K562 (cell line): ENCODE data around the gene ENTPD5. TPM values are rescaled to one million over a fixed set of nuclear protein-coding genes. Genes with fewer than 3 reads are reported as not detected.

Source experiments
- BACH1 ChIP-seq: fragments of 200-800 bp; sonication (Bioruptor generic); IDR thresholded peaks from 2 replicates; pipeline ENCODE4 v1.6.1; 2016; ENCODE audit warnings: missing genetic modification characterization, missing compliant biosample characterization
- CCNT2 ChIP-seq: IDR thresholded peaks from 2 replicates; pipeline ENCODE4 v1.6.1; 2011; ENCODE audit warnings: borderline replicate concordance, low read depth, mild to moderate bottlenecking, moderate library complexity, mixed read lengths, low read length; ENCODE audit not compliant: insufficient read length; ENCODE audit errors: extremely low read depth
- CHD1 ChIP-seq: fragments of 200-600 bp; sonication (generic); IDR thresholded peaks from one replicate; pipeline ENCODE4 v1.6.1; 2012; ENCODE audit warnings: mild to moderate bottlenecking, moderate library complexity, low read length, inconsistent platforms
- ELF1 ChIP-seq: fragments of 200-800 bp; sonication (Bioruptor generic); IDR thresholded peaks from 2 replicates; pipeline ENCODE4 v1.6.1; 2016; ENCODE audit warnings: missing genetic modification characterization, missing compliant biosample characterization
- ILF3 ChIP-seq: fragments of 450-650 bp; IDR thresholded peaks from 2 replicates; pipeline ENCODE4 v1.6.1; 2018; ENCODE audit warnings: antibody characterized with exemption, mild to moderate bottlenecking, moderate library complexity, borderline replicate concordance
- MECOM ChIP-seq: fragments of 250-450 bp; sonication (Bioruptor Pico); IDR thresholded peaks from 2 replicates; pipeline ENCODE4 v1.8.0; 2022; ENCODE audit warnings: inconsistent platforms
- POLR2H ChIP-seq: IDR thresholded peaks from 2 replicates; pipeline ENCODE4 v1.6.1; 2016; ENCODE audit warnings: missing genetic modification characterization, low read depth, mild to moderate bottlenecking, control low read depth, missing compliant biosample characterization, moderate library complexity
- RAD21 ChIP-seq, 2 experiments: fragments of 250-450 bp in 1 of 2; fragments of 450-650 bp in 1 of 2; sonication (Bioruptor Pico) in 1 of 2; formaldehyde crosslinking in 1 of 2; IDR thresholded peaks in 1 of 2; conservative IDR thresholded peaks in 1 of 2; 2 replicates each; pipeline versions ENCODE4 v1.4.0 to v1.8.0; 2020 to 2022; ENCODE audit warnings: mild to moderate bottlenecking in 2 of 2, moderate library complexity in 1 of 2
- STAG1 ChIP-seq: sonication (generic); formaldehyde crosslinking; IDR thresholded peaks from 2 replicates; pipeline ENCODE4 v1.5.0; 2020; ENCODE audit warnings: missing genetic modification reagents, borderline replicate concordance
- ZNF133 ChIP-seq: fragments of 250-450 bp; sonication (Bioruptor Pico); IDR thresholded peaks from 2 replicates; pipeline ENCODE4 v1.4.0; 2020; ENCODE audit warnings: mild to moderate bottlenecking
- ZNF764 ChIP-seq: fragments of 250-450 bp; sonication (Bioruptor Pico); IDR thresholded peaks from 2 replicates; pipeline ENCODE4 v1.4.0; 2020; ENCODE audit warnings: low read depth, mild to moderate bottlenecking, moderate library complexity
- polyA plus RNA-seq, 8 experiments: library from polyadenylated mRNA; depleted of rRNA in 4 of 8; stranded (reverse) in 5 of 8; unstranded in 3 of 8; fragments of >200 nt; fragmentation: Nextera tagmentation in 2 of 8; fragmentation: Illumina TruSeq in 1 of 8; extraction: Ambion mirVana in 2 of 8; extraction: Trizol in 1 of 8; gene quantifications; 2 replicates each; pipeline versions ENCODE4 v1.2.1 to v1.2.3, GENCODE V29; 2011 to 2014; ENCODE audit warnings: inconsistent platforms in 1 of 8, missing spikeins in 1 of 8
- total RNA-seq, 7 experiments: library from RNA; depleted of rRNA in 6 of 7; stranded (reverse); fragments of >200 nt in 6 of 7; fragmentation: Illumina TruSeq in 2 of 7; extraction: Trizol in 2 of 7; gene quantifications; 2 replicates each; pipeline versions ENCODE4 v1.2.1 to v1.2.3, GENCODE V29; 2011 to 2021; ENCODE audit warnings: low replicate concordance in 1 of 7
- TF ChIP-seq, protein P1 (sequence below): fragments of 450-650 bp; IDR thresholded peaks from 2 replicates; pipeline ENCODE4 v1.6.1; 2016; ENCODE audit warnings: borderline replicate concordance
- TF ChIP-seq, protein P2 (sequence below), 2 experiments: fragments of 450-650 bp; formaldehyde crosslinking in 1 of 2; IDR thresholded peaks; 2 replicates each; pipeline versions ENCODE4 v1.4.0 to v1.6.1; 2014 to 2020; ENCODE audit warnings: mild to moderate bottlenecking in 2 of 2, borderline replicate concordance in 1 of 2, low read depth in 1 of 2
- TF ChIP-seq, protein P3 (sequence below): fragments of 450-650 bp; formaldehyde crosslinking; IDR thresholded peaks from 2 replicates; pipeline ENCODE4 v1.4.0; 2020; ENCODE audit warnings: mild to moderate bottlenecking, mixed read lengths

ENTPD5 gene
- total and polyA plus RNA-seq, 9 of the 15 experiments (the other 6 are each of a cell fraction or from before 2014, with no cell fraction given): 2.7 to 15.3 (median 10.3) TPM

DNA sequence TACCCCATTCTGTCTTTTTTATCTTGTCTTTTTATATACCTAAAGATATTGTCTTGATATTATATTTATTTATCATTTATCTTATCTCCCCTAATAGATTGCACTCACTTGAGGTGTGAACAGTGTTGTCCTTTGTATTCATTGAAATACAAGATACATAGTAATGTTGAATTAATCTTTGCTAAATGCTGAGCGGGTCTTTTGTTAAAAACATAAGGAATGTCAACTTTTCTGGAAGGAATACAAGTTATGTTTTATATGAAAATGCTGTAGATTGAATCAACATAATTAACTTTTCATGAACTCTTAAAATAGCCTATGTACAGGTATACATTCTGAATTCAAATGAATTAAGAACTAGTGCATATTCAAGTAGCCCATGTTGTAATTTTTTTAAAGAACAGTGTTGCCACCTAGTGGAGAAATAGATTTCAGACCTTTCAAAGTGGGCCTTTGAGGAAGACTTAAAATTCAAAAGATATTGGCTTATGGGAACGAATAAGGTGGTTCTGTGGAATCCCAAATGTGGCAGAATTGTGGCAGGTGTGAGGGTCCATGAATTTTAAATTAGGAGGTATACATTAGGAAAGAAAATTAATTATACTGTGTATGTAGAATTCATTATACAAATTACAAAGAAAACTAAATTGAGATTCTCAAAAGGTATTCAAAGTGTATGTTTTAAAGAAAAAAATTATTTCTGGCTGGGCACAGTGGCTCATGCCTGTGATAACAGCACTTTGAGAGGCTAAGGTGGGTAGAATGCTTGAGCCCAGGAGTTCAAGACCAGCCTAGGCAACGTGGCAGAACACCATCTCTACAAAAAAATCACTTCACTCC is 19.2 kb upstream of the ENTPD5 start (continued):
- TF ChIP-seq, protein P1, sequence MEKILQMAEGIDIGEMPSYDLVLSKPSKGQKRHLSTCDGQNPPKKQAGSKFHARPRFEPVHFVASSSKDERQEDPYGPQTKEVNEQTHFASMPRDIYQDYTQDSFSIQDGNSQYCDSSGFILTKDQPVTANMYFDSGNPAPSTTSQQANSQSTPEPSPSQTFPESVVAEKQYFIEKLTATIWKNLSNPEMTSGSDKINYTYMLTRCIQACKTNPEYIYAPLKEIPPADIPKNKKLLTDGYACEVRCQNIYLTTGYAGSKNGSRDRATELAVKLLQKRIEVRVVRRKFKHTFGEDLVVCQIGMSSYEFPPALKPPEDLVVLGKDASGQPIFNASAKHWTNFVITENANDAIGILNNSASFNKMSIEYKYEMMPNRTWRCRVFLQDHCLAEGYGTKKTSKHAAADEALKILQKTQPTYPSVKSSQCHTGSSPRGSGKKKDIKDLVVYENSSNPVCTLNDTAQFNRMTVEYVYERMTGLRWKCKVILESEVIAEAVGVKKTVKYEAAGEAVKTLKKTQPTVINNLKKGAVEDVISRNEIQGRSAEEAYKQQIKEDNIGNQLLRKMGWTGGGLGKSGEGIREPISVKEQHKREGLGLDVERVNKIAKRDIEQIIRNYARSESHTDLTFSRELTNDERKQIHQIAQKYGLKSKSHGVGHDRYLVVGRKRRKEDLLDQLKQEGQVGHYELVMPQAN: no peak
- TF ChIP-seq CCNT2 (no peak), ZNF764 (no peak), ILF3 (no peak), ELF1 (tag) (no peak), BACH1 (tag) (no peak), CHD1 (no peak), ZNF133 (CRISPR knock-in tag) (no peak), MECOM (no peak), STAG1 (CRISPR knock-in tag) (no peak), RAD21 (CRISPR knock-in tag; conservative IDR thresholded peaks at IDR 0.05 in 1 of 2, IDR thresholded peaks at IDR 0.05 in 1 of 2) (peak; percentile 60 to 71), POLR2H (tag) (no peak)
- TF ChIP-seq, protein P2, sequence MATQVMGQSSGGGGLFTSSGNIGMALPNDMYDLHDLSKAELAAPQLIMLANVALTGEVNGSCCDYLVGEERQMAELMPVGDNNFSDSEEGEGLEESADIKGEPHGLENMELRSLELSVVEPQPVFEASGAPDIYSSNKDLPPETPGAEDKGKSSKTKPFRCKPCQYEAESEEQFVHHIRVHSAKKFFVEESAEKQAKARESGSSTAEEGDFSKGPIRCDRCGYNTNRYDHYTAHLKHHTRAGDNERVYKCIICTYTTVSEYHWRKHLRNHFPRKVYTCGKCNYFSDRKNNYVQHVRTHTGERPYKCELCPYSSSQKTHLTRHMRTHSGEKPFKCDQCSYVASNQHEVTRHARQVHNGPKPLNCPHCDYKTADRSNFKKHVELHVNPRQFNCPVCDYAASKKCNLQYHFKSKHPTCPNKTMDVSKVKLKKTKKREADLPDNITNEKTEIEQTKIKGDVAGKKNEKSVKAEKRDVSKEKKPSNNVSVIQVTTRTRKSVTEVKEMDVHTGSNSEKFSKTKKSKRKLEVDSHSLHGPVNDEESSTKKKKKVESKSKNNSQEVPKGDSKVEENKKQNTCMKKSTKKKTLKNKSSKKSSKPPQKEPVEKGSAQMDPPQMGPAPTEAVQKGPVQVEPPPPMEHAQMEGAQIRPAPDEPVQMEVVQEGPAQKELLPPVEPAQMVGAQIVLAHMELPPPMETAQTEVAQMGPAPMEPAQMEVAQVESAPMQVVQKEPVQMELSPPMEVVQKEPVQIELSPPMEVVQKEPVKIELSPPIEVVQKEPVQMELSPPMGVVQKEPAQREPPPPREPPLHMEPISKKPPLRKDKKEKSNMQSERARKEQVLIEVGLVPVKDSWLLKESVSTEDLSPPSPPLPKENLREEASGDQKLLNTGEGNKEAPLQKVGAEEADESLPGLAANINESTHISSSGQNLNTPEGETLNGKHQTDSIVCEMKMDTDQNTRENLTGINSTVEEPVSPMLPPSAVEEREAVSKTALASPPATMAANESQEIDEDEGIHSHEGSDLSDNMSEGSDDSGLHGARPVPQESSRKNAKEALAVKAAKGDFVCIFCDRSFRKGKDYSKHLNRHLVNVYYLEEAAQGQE (IDR thresholded peaks at IDR 0.05; ENCODE audit: borderline replicate concordance): peak; percentile 32; the same call in 1 of the 2 replicates
- TF ChIP-seq, protein P2 (CRISPR knock-in tag; IDR thresholded peaks at IDR 0.05; ENCODE audit: low read depth): no peak
- TF ChIP-seq, protein P3, sequence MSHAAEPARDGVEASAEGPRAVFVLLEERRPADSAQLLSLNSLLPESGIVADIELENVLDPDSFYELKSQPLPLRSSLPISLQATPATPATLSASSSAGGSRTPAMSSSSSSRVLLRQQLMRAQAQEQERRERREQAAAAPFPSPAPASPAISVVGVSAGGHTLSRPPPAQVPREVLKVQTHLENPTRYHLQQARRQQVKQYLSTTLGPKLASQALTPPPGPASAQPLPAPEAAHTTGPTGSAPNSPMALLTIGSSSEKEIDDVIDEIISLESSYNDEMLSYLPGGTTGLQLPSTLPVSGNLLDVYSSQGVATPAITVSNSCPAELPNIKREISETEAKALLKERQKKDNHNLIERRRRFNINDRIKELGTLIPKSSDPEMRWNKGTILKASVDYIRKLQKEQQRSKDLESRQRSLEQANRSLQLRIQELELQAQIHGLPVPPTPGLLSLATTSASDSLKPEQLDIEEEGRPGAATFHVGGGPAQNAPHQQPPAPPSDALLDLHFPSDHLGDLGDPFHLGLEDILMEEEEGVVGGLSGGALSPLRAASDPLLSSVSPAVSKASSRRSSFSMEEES: no peak
